ENCODE results near the gene NNMT.

The NNMT gene

GRCh38 chr11:114280696-114281095 is 15.5 kb upstream of the NNMT start:
- H3K9me2 ChIP-seq (replicated peaks; ENCODE audit: control insufficient read depth, low read length) = no peaks in the 10 kb centered on the region

GRCh38 chr11:114281388-114281956 is 14.7 kb upstream of the NNMT start:
- Histone ChIP-seq H3K79me2 (ENCODE audit: control insufficient read depth, low read length) (no peaks in the 10 kb centered on the region), H3K4me2 (ENCODE audit: low read length) (no peak overlapping the region), H4K20me1 (ENCODE audit: control insufficient read depth, insufficient read depth, low read depth, low read length) (no peaks in the 10 kb centered on the region), H3K9me3 (ENCODE audit: control insufficient read depth, insufficient read depth, low read length) (no peaks in the 10 kb centered on the region), H3K9me2 (replicated peaks; ENCODE audit: control insufficient read depth, low read length) (no peaks in the 10 kb centered on the region), H3K36me3 (ENCODE audit: control insufficient read depth, low read length) (no peaks in the 10 kb centered on the region), H3F3A (ENCODE audit: control insufficient read depth, insufficient read depth) (no peaks in the 10 kb centered on the region), H3K4me3 (ENCODE audit: low read length) (no peak overlapping the region), H3K4me1 (ENCODE audit: control insufficient read depth, low read length) (no peaks in the 10 kb centered on the region), H3K27ac (ENCODE audit: low read depth, low read length) (no peak overlapping the region), H3K27me3 (ENCODE audit: control insufficient read depth, low read length) (peaks cover 5% of the 10 kb centered on the region; the same call in 1 of the 2 replicates)
- TF ChIP-seq EZH2phosphoT487 (IDR thresholded peaks at IDR 0.05; ENCODE audit: borderline replicate concordance, low read length) (no peak), CTCF (IDR thresholded peaks at IDR 0.05; ENCODE audit: low read depth, low read length, poor library complexity, severe bottlenecking) (no peak)

More at GRCh38 chr11:114280696-114281095, 15.5 kb upstream of the NNMT start:
- H4K20me1 ChIP-seq (ENCODE audit: control insufficient read depth, insufficient read depth, low read depth, low read length) = no peaks in the 10 kb centered on the region
- H3K9me3 ChIP-seq (ENCODE audit: control insufficient read depth, insufficient read depth, low read length) = no peaks in the 10 kb centered on the region
- H3F3A ChIP-seq (ENCODE audit: control insufficient read depth, insufficient read depth) = no peaks in the 10 kb centered on the region
- no peaks in the 10 kb centered on the region for H3K79me2 ChIP-seq (ENCODE audit: control insufficient read depth, low read length)
- 0 out of 2 replicates have a peak, but pooled peaks cover 5% of the 10 kb centered on the region for H3K27me3 ChIP-seq (ENCODE audit: control insufficient read depth, low read length)
- no peak overlapping the region for H3K27ac ChIP-seq (ENCODE audit: low read depth, low read length)
- H3K4me2 ChIP-seq (ENCODE audit: low read length) = no peak overlapping the region
- no peaks in the 10 kb centered on the region for H3K4me1 ChIP-seq (ENCODE audit: control insufficient read depth, low read length)
- no peak overlapping the region for H3K4me3 ChIP-seq (ENCODE audit: low read length)
- H3K36me3 ChIP-seq (ENCODE audit: control insufficient read depth, low read length) = no peaks in the 10 kb centered on the region
- TF ChIP-seq CTCF (IDR thresholded peaks at IDR 0.05; ENCODE audit: low read depth, low read length, poor library complexity, severe bottlenecking) (peak; percentile 59), EZH2phosphoT487 (IDR thresholded peaks at IDR 0.05; ENCODE audit: borderline replicate concordance, low read length) (no peak)

GRCh38 chr11:114282488-114282887 is 13.7 kb upstream of the NNMT start:
- Histone ChIP-seq H4K20me1 (ENCODE audit: control insufficient read depth, insufficient read depth, low read depth, low read length) (no peaks in the 10 kb centered on the region), H3K36me3 (ENCODE audit: control insufficient read depth, low read length) (no peaks in the 10 kb centered on the region), H3K9me3 (ENCODE audit: control insufficient read depth, insufficient read depth, low read length) (no peaks in the 10 kb centered on the region), H3F3A (ENCODE audit: control insufficient read depth, insufficient read depth) (no peaks in the 10 kb centered on the region), H3K27me3 (ENCODE audit: control insufficient read depth, low read length) (peaks cover 5% of the 10 kb centered on the region; the same call in 1 of the 2 replicates), H3K4me1 (ENCODE audit: control insufficient read depth, low read length) (no peaks in the 10 kb centered on the region), H3K79me2 (ENCODE audit: control insufficient read depth, low read length) (no peaks in the 10 kb centered on the region), H3K4me2 (ENCODE audit: low read length) (no peak overlapping the region), H3K27ac (ENCODE audit: low read depth, low read length) (no peak overlapping the region), H3K9me2 (replicated peaks; ENCODE audit: control insufficient read depth, low read length) (no peaks in the 10 kb centered on the region), H3K4me3 (ENCODE audit: low read length) (no peak overlapping the region)
- TF ChIP-seq CTCF (IDR thresholded peaks at IDR 0.05; ENCODE audit: low read depth, low read length, poor library complexity, severe bottlenecking) (no peak), EZH2phosphoT487 (IDR thresholded peaks at IDR 0.05; ENCODE audit: borderline replicate concordance, low read length) (no peak)
